Astrocyte (in vitro differentiated cells and primary cell): ENCODE results near the gene IL1R1.

ENCODE experiments used
- CTCF ChIP-seq: IDR thresholded peaks from 2 replicates; pipeline ENCODE4 v1.5.1; 2011; ENCODE audit warnings: low read depth, mild to moderate bottlenecking, inconsistent platforms, low read length, moderate library complexity; ENCODE audit not compliant: insufficient read depth
- EZH2 ChIP-seq: IDR thresholded peaks from 2 replicates; pipeline ENCODE4 v1.6.1; 2012; ENCODE audit warnings: mild to moderate bottlenecking, low read length, inconsistent platforms; ENCODE audit not compliant: insufficient read depth

DNA sequence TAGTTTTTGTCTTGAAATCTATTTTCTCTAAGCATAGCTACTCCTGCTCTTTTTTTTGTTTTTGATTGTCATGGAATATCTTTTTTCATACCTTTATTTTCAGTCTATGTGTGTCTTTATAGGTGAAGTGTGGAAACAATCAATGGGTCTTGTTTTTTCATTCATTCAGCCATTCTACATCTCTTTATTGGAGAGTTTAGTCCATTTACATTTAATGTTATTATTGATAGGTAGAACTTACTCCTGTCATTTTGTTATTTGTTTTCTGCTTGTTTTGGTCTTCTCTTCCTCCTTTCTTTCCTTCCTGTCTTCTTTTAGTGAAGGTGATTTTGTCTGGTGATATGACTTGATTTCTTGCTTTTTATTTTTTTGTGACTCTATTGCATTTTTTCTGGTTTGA lies 62.1 kb downstream of the IL1R1 start:
- TF ChIP-seq CTCF (no peak), EZH2 (no peak)
